K562 (cell line): ENCODE data around the gene SOCS6. TPM values are rescaled to one million over a fixed set of nuclear protein-coding genes. Genes with fewer than 3 reads are reported as not detected.

Experiments
- ATAC-seq: fragments of 200-7000 bp; cut with Tn5 transposase; 3 replicates; pipeline ENCODE4 v1.9.1; 2020; ENCODE audit warnings: moderate library complexity
- BruUV-seq: library from RNA; stranded (reverse); fragments of 400-500 nt; replicated peaks from 2 replicates; lab custom pipeline; 2021; lab: Mats Ljungman, UMichigan
- CTCF ChIA-PET: fragments of 300-600 bp; formaldehyde crosslinking; extraction: SDS; loops from one replicate; lab custom pipeline; 2021; ENCODE audit warnings: low intra/inter-chr PET ratio; lab: Yijun Ruan, JAX
- POLR2A ChIA-PET: fragments of 300-600, 350-650 bp; sonication (Branson Sonifier 250); formaldehyde crosslinking; extraction: SDS; loops from one replicate; lab custom pipeline; 2021; ENCODE audit warnings: antibody characterized with exemption, inconsistent platforms; lab: Yijun Ruan, JAX
- DNase-seq, 4 experiments: peaks; one replicate each; pipeline versions ENCODE4 v3.0.0 to v3.0.0-alpha.2; 2011 to 2018; ENCODE audit warnings: low spot score in 3 of 4, mixed read lengths in 3 of 4; ENCODE audit errors: extremely low read depth in 1 of 4
- FAIRE-seq: peaks from 2 replicates; lab custom pipeline; 2011; peaks lifted over from hg19 to GRCh38; lab: Jason Lieb, UNC
- H2AFZ ChIP-seq: 2 replicates; pipeline ENCODE4 v1.6.0; 2011; ENCODE audit warnings: low read depth, low read length, control low read depth, inconsistent platforms
- H3K27ac ChIP-seq: fragments of 200-600 bp; 3 replicates; pipeline ENCODE4 v1.8.0; 2011; ENCODE audit warnings: low read depth, mild to moderate bottlenecking, control low read depth, inconsistent platforms, low read length, moderate library complexity, mixed read lengths; ENCODE audit errors: extremely low read depth
- H3K27me3 ChIP-seq, 2 experiments: fragments of 300-600 bp in 1 of 2; 2 replicates in 1 of 2; 3 replicates in 1 of 2; pipeline versions ENCODE4 v1.6.0 to v1.8.0; 2011; ENCODE audit warnings: inconsistent platforms in 2 of 2, low read length in 2 of 2, mild to moderate bottlenecking in 1 of 2, mixed read lengths in 1 of 2, moderate library complexity in 1 of 2; ENCODE audit not compliant: control insufficient read depth in 2 of 2, insufficient read depth in 2 of 2
- H3K36me3 ChIP-seq: fragments of 300-600 bp; 3 replicates; pipeline ENCODE4 v1.8.0; 2011; ENCODE audit warnings: mild to moderate bottlenecking, low read length, inconsistent platforms; ENCODE audit not compliant: control insufficient read depth, insufficient read depth
- H3K4me1 ChIP-seq, 2 experiments: fragments of 200-600 bp in 1 of 2; replicated peaks in 1 of 2; 2 replicates in 1 of 2; 3 replicates in 1 of 2; pipeline versions ENCODE4 v1.5.1 to v1.8.0; 2011; ENCODE audit warnings: inconsistent platforms in 2 of 2, low read length in 2 of 2, mild to moderate bottlenecking in 1 of 2, mixed read lengths in 1 of 2, moderate library complexity in 1 of 2; ENCODE audit not compliant: control insufficient read depth in 2 of 2, insufficient read depth in 2 of 2
- H3K4me2 ChIP-seq: 2 replicates; pipeline ENCODE4 v1.6.1; 2011; ENCODE audit warnings: low read length, control low read depth, inconsistent platforms, mixed read lengths; ENCODE audit not compliant: insufficient read depth
- H3K4me3 ChIP-seq: fragments of 200-600 bp; sonication (generic), shearing (Covaris generic); 2 replicates; pipeline ENCODE4 v1.5.1; 2016; ENCODE audit warnings: control low read depth, inconsistent platforms
- H3K79me2 ChIP-seq: fragments of 200-600 bp; 3 replicates; pipeline ENCODE4 v1.8.0; 2011; ENCODE audit warnings: low read length, inconsistent platforms; ENCODE audit not compliant: control insufficient read depth, insufficient read depth
- H3K9ac ChIP-seq, 2 experiments: 2 replicates each; pipeline versions ENCODE4 v1.6.0 to v1.6.1; 2011; ENCODE audit warnings: low read depth in 2 of 2, low read length in 2 of 2, control low read depth in 1 of 2, inconsistent platforms in 1 of 2, mild to moderate bottlenecking in 1 of 2, mixed read lengths in 1 of 2; ENCODE audit not compliant: insufficient read depth in 1 of 2
- H3K9me1 ChIP-seq: one replicate; pipeline ENCODE4 v1.6.0; 2011; ENCODE audit warnings: inconsistent platforms, mild to moderate bottlenecking, low read length, moderate library complexity; ENCODE audit not compliant: control insufficient read depth, insufficient read depth
- H3K9me3 ChIP-seq: replicated peaks from 2 replicates; pipeline ENCODE4 v1.5.1; 2011; ENCODE audit warnings: low read depth, low read length, inconsistent platforms; ENCODE audit not compliant: control insufficient read depth, insufficient read depth
- H4K20me1 ChIP-seq: replicated peaks from 2 replicates; pipeline ENCODE4 v1.6.1; 2011; ENCODE audit warnings: low read length, inconsistent platforms, mixed read lengths; ENCODE audit not compliant: control insufficient read depth, insufficient read depth
- CUX1 ChIP-seq: fragments of 200-800 bp; sonication (Bioruptor generic); IDR thresholded peaks from 2 replicates; pipeline ENCODE4 v1.6.1; 2016; ENCODE audit warnings: missing genetic modification characterization, missing compliant biosample characterization
- DNMT1 ChIP-seq: fragments of 450-650 bp; IDR thresholded peaks from 2 replicates; pipeline ENCODE4 v1.6.1; 2016; ENCODE audit warnings: antibody characterized with exemption, mild to moderate bottlenecking
- NBN ChIP-seq: fragments of 450-650 bp; IDR thresholded peaks from 2 replicates; pipeline ENCODE4 v1.6.1; 2016; ENCODE audit warnings: low read depth, mild to moderate bottlenecking
- TAF9B ChIP-seq: fragments of 450-650 bp; IDR thresholded peaks from 2 replicates; pipeline ENCODE4 v1.6.1; 2018; ENCODE audit warnings: mild to moderate bottlenecking; ENCODE audit not compliant: partially characterized antibody
- ZNF212 ChIP-seq: fragments of 450-650 bp; formaldehyde crosslinking; IDR thresholded peaks from 2 replicates; pipeline ENCODE4 v1.4.0; 2020; ENCODE audit warnings: mild to moderate bottlenecking
- in situ Hi-C: fragments of 300-500 bp; cut with MboI; formaldehyde crosslinking; loops from 4 replicates; pipeline ENCODE4 v1.15.0; 2018; ENCODE audit warnings: inconsistent platforms, mixed read lengths
- intact Hi-C: fragments of 100-400 bp; cut with micrococcal nuclease; formaldehyde crosslinking; loops from 2 replicates; pipeline ENCODE4 v1.14.2; 2022
- polyA plus RNA-seq, 8 experiments: library from polyadenylated mRNA; depleted of rRNA in 4 of 8; stranded (reverse) in 5 of 8; unstranded in 3 of 8; fragments of >200 nt; fragmentation: Nextera tagmentation in 2 of 8; fragmentation: Illumina TruSeq in 1 of 8; extraction: Ambion mirVana in 2 of 8; extraction: Trizol in 1 of 8; gene quantifications; 2 replicates each; pipeline versions ENCODE4 v1.2.1 to v1.2.3, GENCODE V29; 2011 to 2014; ENCODE audit warnings: inconsistent platforms in 1 of 8, missing spikeins in 1 of 8
- total RNA-seq, 7 experiments: library from RNA; depleted of rRNA in 6 of 7; stranded (reverse); fragments of >200 nt in 6 of 7; fragmentation: Illumina TruSeq in 2 of 7; extraction: Trizol in 2 of 7; gene quantifications; 2 replicates each; pipeline versions ENCODE4 v1.2.1 to v1.2.3, GENCODE V29; 2011 to 2021; ENCODE audit warnings: low replicate concordance in 1 of 7
- TF ChIP-seq, protein P1 (sequence below): sonication (generic); formaldehyde crosslinking; IDR thresholded peaks from 2 replicates; pipeline ENCODE4 v1.4.0; 2020; ENCODE audit warnings: mild to moderate bottlenecking, missing genetic modification reagents

SOCS6 gene
- total and polyA plus RNA-seq, 9 of the 15 experiments (the other 6 are each of a cell fraction or from before 2014, with no cell fraction given): 2.5 to 7.1 (median 5.6) TPM

DNA sequence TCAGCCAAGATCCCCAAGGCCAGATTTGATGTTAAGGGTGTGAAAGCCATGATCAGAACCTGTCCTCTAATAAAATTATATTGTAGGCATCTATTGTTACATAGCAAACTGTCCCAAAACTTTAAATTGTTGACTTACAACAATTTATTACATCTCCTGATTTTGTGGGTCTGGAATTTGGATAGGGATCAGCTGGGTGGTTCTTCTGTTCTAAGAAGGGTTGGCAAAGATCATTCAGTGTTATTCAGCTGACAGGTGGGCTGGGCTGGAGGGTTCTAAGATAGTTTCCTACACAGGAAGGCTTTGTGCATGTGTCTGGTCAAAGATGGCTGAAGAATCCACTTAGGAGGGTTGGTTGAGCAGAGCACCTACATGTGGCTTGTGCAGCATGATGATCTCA is 50.0 kb downstream of the SOCS6 start:
- Histone ChIP-seq H3K27me3 (no peaks in the 10 kb centered on the region), H2AFZ (no peak overlapping the region), H3K9ac (no peak overlapping the region), H3K9me1 (no peaks in the 10 kb centered on the region), H3K4me1 (no peaks in the 10 kb centered on the region; a peak in 2 of 5 replicates), H3K36me3 (no peaks in the 10 kb centered on the region), H3K79me2 (no peaks in the 10 kb centered on the region), H3K4me3 (no peak overlapping the region), H3K4me2 (no peak overlapping the region), H3K27ac (no peak overlapping the region), H3K9me3 (no peaks in the 10 kb centered on the region; the same call in 1 of the 2 replicates), H4K20me1 (no peaks in the 10 kb centered on the region)
- TF ChIP-seq NBN (no peak), TAF9B (no peak), ZNF212 (no peak), DNMT1 (no peak), CUX1 (CRISPR knock-in tag) (no peak)
- TF ChIP-seq, protein P1, sequence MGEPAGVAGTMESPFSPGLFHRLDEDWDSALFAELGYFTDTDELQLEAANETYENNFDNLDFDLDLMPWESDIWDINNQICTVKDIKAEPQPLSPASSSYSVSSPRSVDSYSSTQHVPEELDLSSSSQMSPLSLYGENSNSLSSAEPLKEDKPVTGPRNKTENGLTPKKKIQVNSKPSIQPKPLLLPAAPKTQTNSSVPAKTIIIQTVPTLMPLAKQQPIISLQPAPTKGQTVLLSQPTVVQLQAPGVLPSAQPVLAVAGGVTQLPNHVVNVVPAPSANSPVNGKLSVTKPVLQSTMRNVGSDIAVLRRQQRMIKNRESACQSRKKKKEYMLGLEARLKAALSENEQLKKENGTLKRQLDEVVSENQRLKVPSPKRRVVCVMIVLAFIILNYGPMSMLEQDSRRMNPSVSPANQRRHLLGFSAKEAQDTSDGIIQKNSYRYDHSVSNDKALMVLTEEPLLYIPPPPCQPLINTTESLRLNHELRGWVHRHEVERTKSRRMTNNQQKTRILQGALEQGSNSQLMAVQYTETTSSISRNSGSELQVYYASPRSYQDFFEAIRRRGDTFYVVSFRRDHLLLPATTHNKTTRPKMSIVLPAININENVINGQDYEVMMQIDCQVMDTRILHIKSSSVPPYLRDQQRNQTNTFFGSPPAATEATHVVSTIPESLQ (CRISPR knock-in tag): no peak
- no TSS peak for BruUV-seq
- ChIA-PET CTCF (no interaction called here), POLR2A (no interaction called here)
- intact Hi-C loops: no loop called here
- no peak for DNase-seq
- no peak for FAIRE-seq
- ATAC-seq: no peak
- in situ Hi-C loops: no loop called here
